ENCODE measurements around the gene CREBZF. TPM values are rescaled to one million over a fixed set of nuclear protein-coding genes. Genes with fewer than 3 reads are reported as not detected.

The CREBZF gene
- total and polyA plus RNA-seq, 2 experiments from 2014 or later = 34.8 to 82.2 TPM

- Histone ChIP-seq H3K4me2 (0 out of 2 replicates have a peak overlapping the region, but pooled peaks have one; percentile 69), H3K36me3 (ENCODE audit: insufficient read depth) (peaks cover 7% of the 10 kb centered on the region; the same call in 1 of the 2 replicates), H3K27ac (ENCODE audit: low read depth) (peak overlapping the region; percentile 92; the same call in 1 of the 2 replicates), H3K27me3 (ENCODE audit: insufficient read depth) (no peaks in the 10 kb centered on the region), H3K4me3 (no peak overlapping the region), H3K9me2 (ENCODE audit: insufficient read depth) (no peaks in the 10 kb centered on the region), H2AFZ (peak overlapping the region; percentile 14; the same call in 1 of the 2 replicates), H3K79me2 (replicated peaks; ENCODE audit: insufficient read depth) (peaks cover 40% of the 10 kb centered on the region), H4K20me1 (replicated peaks; ENCODE audit: insufficient read depth) (peaks cover 26% of the 10 kb centered on the region), H3K4me1 (ENCODE audit: insufficient read depth) (0 out of 2 replicates have a peak, but pooled peaks cover 3% of the 10 kb centered on the region), H3F3A (replicated peaks; ENCODE audit: low read depth) (no peaks in the 10 kb centered on the region)
- DNase-seq (ENCODE audit: low spot score) (no peak), ATAC-seq (no peak)
- peaks cover 31% of the 10 kb centered on the region for H3K36me3 Mint-ChIP-seq (ENCODE audit: low read depth)
- peaks cover 17% of the 10 kb centered on the region for H3K4me1 Mint-ChIP-seq
- TF ChIP-seq CREB1 (CRISPR knock-in tag; IDR thresholded peaks at IDR 0.05; ENCODE audit: low read depth) (no peak), EZH2phosphoT487 (IDR thresholded peaks at IDR 0.05; ENCODE audit: unreplicated experiment) (no peak), POLR2AphosphoS5 (IDR thresholded peaks at IDR 0.05; ENCODE audit: low read depth) (no peak), NANOG (IDR thresholded peaks at IDR 0.05; ENCODE audit: borderline replicate concordance) (no peak), ZNF331 (CRISPR knock-in tag; IDR thresholded peaks at IDR 0.05; ENCODE audit: low read depth) (no peak), JUNB (IDR thresholded peaks at IDR 0.05; ENCODE audit: unreplicated experiment) (no peak), EZH2 (IDR thresholded peaks at IDR 0.05; ENCODE audit: low read depth, unreplicated experiment) (no peak), ZNF114 (CRISPR knock-in tag; IDR thresholded peaks at IDR 0.05) (no peak), STAT1 (IDR thresholded peaks at IDR 0.05; ENCODE audit: unreplicated experiment) (no peak), ZNF462 (CRISPR knock-in tag; IDR thresholded peaks at IDR 0.05) (no peak)
- TF ChIP-seq, protein P1, sequence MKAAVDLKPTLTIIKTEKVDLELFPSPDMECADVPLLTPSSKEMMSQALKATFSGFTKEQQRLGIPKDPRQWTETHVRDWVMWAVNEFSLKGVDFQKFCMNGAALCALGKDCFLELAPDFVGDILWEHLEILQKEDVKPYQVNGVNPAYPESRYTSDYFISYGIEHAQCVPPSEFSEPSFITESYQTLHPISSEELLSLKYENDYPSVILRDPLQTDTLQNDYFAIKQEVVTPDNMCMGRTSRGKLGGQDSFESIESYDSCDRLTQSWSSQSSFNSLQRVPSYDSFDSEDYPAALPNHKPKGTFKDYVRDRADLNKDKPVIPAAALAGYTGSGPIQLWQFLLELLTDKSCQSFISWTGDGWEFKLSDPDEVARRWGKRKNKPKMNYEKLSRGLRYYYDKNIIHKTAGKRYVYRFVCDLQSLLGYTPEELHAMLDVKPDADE (IDR thresholded peaks at IDR 0.05) = no peak
- TF ChIP-seq, protein P2, sequence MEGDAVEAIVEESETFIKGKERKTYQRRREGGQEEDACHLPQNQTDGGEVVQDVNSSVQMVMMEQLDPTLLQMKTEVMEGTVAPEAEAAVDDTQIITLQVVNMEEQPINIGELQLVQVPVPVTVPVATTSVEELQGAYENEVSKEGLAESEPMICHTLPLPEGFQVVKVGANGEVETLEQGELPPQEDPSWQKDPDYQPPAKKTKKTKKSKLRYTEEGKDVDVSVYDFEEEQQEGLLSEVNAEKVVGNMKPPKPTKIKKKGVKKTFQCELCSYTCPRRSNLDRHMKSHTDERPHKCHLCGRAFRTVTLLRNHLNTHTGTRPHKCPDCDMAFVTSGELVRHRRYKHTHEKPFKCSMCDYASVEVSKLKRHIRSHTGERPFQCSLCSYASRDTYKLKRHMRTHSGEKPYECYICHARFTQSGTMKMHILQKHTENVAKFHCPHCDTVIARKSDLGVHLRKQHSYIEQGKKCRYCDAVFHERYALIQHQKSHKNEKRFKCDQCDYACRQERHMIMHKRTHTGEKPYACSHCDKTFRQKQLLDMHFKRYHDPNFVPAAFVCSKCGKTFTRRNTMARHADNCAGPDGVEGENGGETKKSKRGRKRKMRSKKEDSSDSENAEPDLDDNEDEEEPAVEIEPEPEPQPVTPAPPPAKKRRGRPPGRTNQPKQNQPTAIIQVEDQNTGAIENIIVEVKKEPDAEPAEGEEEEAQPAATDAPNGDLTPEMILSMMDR (conservative IDR thresholded peaks at IDR 0.05; ENCODE audit: low read depth in 2 of 2) = no peak
- TF ChIP-seq, protein P3, sequence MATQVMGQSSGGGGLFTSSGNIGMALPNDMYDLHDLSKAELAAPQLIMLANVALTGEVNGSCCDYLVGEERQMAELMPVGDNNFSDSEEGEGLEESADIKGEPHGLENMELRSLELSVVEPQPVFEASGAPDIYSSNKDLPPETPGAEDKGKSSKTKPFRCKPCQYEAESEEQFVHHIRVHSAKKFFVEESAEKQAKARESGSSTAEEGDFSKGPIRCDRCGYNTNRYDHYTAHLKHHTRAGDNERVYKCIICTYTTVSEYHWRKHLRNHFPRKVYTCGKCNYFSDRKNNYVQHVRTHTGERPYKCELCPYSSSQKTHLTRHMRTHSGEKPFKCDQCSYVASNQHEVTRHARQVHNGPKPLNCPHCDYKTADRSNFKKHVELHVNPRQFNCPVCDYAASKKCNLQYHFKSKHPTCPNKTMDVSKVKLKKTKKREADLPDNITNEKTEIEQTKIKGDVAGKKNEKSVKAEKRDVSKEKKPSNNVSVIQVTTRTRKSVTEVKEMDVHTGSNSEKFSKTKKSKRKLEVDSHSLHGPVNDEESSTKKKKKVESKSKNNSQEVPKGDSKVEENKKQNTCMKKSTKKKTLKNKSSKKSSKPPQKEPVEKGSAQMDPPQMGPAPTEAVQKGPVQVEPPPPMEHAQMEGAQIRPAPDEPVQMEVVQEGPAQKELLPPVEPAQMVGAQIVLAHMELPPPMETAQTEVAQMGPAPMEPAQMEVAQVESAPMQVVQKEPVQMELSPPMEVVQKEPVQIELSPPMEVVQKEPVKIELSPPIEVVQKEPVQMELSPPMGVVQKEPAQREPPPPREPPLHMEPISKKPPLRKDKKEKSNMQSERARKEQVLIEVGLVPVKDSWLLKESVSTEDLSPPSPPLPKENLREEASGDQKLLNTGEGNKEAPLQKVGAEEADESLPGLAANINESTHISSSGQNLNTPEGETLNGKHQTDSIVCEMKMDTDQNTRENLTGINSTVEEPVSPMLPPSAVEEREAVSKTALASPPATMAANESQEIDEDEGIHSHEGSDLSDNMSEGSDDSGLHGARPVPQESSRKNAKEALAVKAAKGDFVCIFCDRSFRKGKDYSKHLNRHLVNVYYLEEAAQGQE (IDR thresholded peaks at IDR 0.05; ENCODE audit: unreplicated experiment) = no peak
- H3K4me3 Mint-ChIP-seq = no peak overlapping the region; the same call in 2 of the 3 replicates
- peaks cover 16% of the 10 kb centered on the region for H3K27me3 Mint-ChIP-seq (ENCODE audit: insufficient read depth, low read depth, poor library complexity)
- H3K27ac Mint-ChIP-seq = peak overlapping the region; percentile 89
- H3K9me3 Mint-ChIP-seq = 0 out of 3 replicates have a peak, but pooled peaks cover 4% of the 10 kb centered on the region
Measured at GRCh38 chr11:85665733-85666132, 804 bp upstream of the CREBZF start.

Data from GM23338 (cell line).